ENCODE data around the gene HECW1. TPM values are rescaled to one million over a fixed set of nuclear protein-coding genes. Genes with fewer than 3 reads are reported as not detected.

The HECW1 gene
- total and polyA plus RNA-seq, 12 donors, result 0.07 to 0.23 TPM; not detected in 10

DNA sequence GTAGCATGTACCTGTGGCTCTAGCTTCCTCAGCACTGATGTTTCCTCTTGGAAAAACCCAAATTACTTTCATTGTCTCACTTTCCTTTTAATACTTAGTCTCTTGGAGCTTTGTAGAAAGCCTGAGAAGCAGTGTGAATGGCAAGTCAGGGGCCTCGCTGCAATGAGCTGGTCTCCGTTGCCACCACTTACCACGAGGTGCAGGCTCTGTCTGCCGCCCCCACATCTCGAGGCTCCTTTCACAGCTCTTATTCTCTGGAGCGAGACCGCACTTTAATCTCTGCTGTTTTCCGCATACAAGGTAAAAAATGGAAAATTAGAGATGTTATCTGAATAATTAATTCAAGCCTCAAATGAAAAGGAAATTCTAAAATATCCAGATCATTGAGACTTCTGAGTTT, 186.2 kb downstream of the HECW1 start:
- Histone ChIP-seq H3K27me3 (peaks cover 0 to 38% (median 6%) of the 10 kb centered on the region in 7 donors), H3K36me3 (no peaks in the 10 kb centered on the region), H3K4me3 (no peak overlapping the region), H3K4me1 (no peaks in the 10 kb centered on the region), H3K9me3 (no peaks in the 10 kb centered on the region), H3K27ac (no peak overlapping the region)
- no peak for DNase-seq
- intact Hi-C loops (cut with DNase I), result no loop called here
- WGBS, 2 donors, result 85 to 87% methylated on average over 8 of the region's 8 CpGs
- no peak for TF ChIP-seq CTCF (IDR thresholded peaks at IDR 0.05)
- ATAC-seq, result no peak

GRCh38 chr7:43300121-43300520, 187.7 kb downstream of the HECW1 start:
- Histone ChIP-seq H3K27me3 (peaks cover 0 to 37% (median 6%) of the 10 kb centered on the region in 7 donors), H3K27ac (no peak overlapping the region), H3K36me3 (no peaks in the 10 kb centered on the region), H3K9me3 (no peaks in the 10 kb centered on the region), H3K4me1 (no peaks in the 10 kb centered on the region), H3K4me3 (no peak overlapping the region)
- DNase-seq (no peak), ATAC-seq (no peak)
- TF ChIP-seq CTCF (IDR thresholded peaks at IDR 0.05), result no peak
- intact Hi-C loops (cut with DNase I), result no loop called here
- WGBS, 2 donors, result 68 to 80% methylated on average over 3 of the region's 3 CpGs

DNA sequence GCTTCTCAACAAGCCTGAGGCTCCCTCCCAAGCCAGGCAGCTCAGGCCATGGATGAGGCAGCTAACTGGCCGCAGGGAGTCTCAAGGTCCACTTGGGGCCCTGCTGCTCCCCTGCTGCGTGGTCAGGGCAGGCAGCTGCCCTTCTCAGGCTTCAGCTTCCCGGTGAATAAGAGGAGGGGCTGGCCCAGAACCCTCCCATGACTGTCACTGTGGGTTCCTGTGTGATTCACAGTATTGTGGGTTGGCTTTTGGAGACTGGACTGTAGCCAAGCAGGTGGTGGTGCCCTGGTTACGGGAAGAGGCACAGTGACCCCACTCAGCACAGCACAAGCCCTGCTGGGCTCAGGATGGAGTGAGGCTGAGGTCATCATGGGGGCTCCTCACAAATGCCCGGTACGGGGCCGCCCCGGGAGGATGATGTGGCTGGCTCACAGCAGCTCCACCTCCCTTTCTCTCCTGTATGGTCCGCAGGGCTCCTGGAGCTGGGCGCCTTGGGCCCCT, 189.8 kb downstream of the HECW1 start:
- intact Hi-C loops (cut with DNase I), result no loop called here
- no peak overlapping the region for H3K4me3 ChIP-seq
- WGBS, 2 donors, result 63 to 71% methylated on average over 9 to 10 of the region's 10 CpGs
- H3K4me1 ChIP-seq, result no peaks in the 10 kb centered on the region
- H3K27me3 ChIP-seq, result peaks cover 0 to 38% (median 5%) of the 10 kb centered on the region in 7 donors
- no peaks in the 10 kb centered on the region for H3K36me3 ChIP-seq
- no peak for TF ChIP-seq CTCF (IDR thresholded peaks at IDR 0.05)
- no peaks in the 10 kb centered on the region for H3K9me3 ChIP-seq
- no peak overlapping the region for H3K27ac ChIP-seq
- DNase-seq, result no peak
- ATAC-seq, result peak in 1 of 8 donors; percentile 20

- intact Hi-C loops (cut with DNase I), result no loop called here
- ATAC-seq, result no peak
- Histone ChIP-seq H3K9me3 (no peaks in the 10 kb centered on the region), H3K36me3 (no peaks in the 10 kb centered on the region), H3K27ac (no peak overlapping the region), H3K4me3 (no peak overlapping the region), H3K27me3 (peaks cover 0 to 37% (median 0%) of the 10 kb centered on the region in 7 donors), H3K4me1 (no peaks in the 10 kb centered on the region)
- 67 to 71% methylated on average over 11 of the region's 11 CpGs for WGBS, 2 donors
- TF ChIP-seq CTCF (IDR thresholded peaks at IDR 0.05), result no peak
- DNase-seq, result no peak
Observed at GRCh38 chr7:43302773-43303460, 190.5 kb downstream of the HECW1 start.
